Stimulated activated CD8-positive, alpha-beta memory T cell treated with anti-CD3 and anti-CD28 coated beads, Interleukin-7, amount 100 ng/mL, for 4 hours (primary cell): ENCODE results near the gene MAMDC2.

ENCODE experiments used
- DNase-seq, 2 donors: peaks; one replicate each; pipeline ENCODE4 v3.0.0-alpha.2; 2020; ENCODE audit warnings: low read depth in 2 of 2

The MAMDC2 gene

GRCh38 chr9:70260606-70261005 lies 217.0 kb downstream of the MAMDC2 start:
- DNase-seq = no peak

GRCh38 chr9:70261131-70261870 lies 217.7 kb downstream of the MAMDC2 start:
- no peak for DNase-seq

- no peak for DNase-seq
These were observed 218.7 kb downstream of the MAMDC2 start for GRCh38 chr9:70262366-70262765.

GRCh38 chr9:70262948-70263347 lies 219.3 kb downstream of the MAMDC2 start:
- DNase-seq = no peak

- DNase-seq = no peak
These were observed 219.8 kb downstream of the MAMDC2 start for GRCh38 chr9:70263421-70263820.
